Ectodermal cell (in vitro differentiated cells): Measurements from ENCODE around the gene ADSL.

Source experiments
- H3K27ac ChIP-seq: 2 replicates; pipeline ENCODE4 v1.7.0; 2013; ENCODE audit warnings: mild to moderate bottlenecking, low read depth, low read length; ENCODE audit not compliant: insufficient read depth, poor library complexity, severe bottlenecking
- H3K27me3 ChIP-seq: 2 replicates; pipeline ENCODE4 v1.7.0; 2013; ENCODE audit warnings: mild to moderate bottlenecking, low read length; ENCODE audit not compliant: insufficient read depth, control insufficient read depth, poor library complexity, severe bottlenecking
- H3K36me3 ChIP-seq: one replicate; pipeline ENCODE4 v1.7.0; 2013; ENCODE audit warnings: low read length; ENCODE audit not compliant: control insufficient read depth, insufficient read depth
- H3K4me1 ChIP-seq: one replicate; pipeline ENCODE4 v1.7.0; 2013; ENCODE audit warnings: low read length; ENCODE audit not compliant: control insufficient read depth, insufficient read depth
- H3K4me3 ChIP-seq: 2 replicates; pipeline ENCODE4 v1.7.0; 2013; ENCODE audit warnings: low read depth, low read length, control low read depth; ENCODE audit not compliant: insufficient read depth
- H3K9me3 ChIP-seq: 2 replicates; pipeline ENCODE4 v1.7.0; 2013; ENCODE audit warnings: mild to moderate bottlenecking, low read length, moderate library complexity; ENCODE audit not compliant: control insufficient read depth
- WGBS, 2 experiments: methylation state at CpG; one replicate each; pipeline ENCODE4 v1.1.7; 2013; ENCODE audit warnings: missing lambda C conversion rate in 2 of 2; 5-methylcytosine and 5-hydroxymethylcytosine counted together

The ADSL gene

DNA sequence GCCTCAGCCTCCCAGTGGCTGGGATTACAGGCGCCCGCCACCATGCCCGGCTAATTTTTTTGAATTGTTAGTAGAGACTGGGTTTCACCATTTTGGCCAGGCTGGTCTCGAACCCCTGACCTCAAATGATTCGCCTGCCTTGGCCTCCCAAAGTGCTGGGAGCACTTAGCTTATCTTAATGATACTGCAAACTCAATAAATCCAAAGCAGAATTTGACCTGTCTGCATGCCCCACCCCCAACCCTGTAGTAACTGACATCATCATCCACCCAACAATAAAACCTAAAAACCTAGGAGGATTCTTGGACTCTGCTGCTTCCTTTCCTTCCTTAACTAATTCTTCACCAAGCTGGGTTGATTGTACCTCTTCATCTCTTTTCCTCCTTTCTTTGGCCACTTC lies 6.3 kb upstream of the ADSL start:
- H3K4me1 ChIP-seq = no peaks in the 10 kb centered on the region
- no peaks in the 10 kb centered on the region for H3K27me3 ChIP-seq
- H3K36me3 ChIP-seq = no peaks in the 10 kb centered on the region
- H3K27ac ChIP-seq = no peak overlapping the region
- WGBS, 2 experiments = 92% methylated on average over 5 of the region's 5 CpGs
- no peaks in the 10 kb centered on the region for H3K9me3 ChIP-seq
- H3K4me3 ChIP-seq = no peak overlapping the region

DNA sequence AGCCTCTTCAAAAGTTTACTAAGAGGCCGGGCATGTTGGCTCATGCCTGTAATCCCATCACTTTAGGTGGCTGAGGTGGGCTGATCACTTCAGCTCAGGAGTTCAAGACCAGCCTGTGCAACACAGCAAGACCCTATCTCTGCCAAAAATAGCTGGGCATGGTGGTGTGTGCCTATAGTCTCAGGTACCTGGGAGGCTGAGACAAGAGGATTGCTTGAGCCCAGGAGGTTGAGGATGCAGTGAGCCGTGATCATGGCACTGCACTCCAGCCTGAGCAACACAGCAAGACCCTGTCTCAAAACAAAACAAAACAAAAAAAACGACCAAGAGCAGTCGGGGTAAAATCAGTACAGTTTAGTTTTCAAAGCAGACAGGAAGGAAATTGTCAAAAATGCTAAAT lies 4.7 kb upstream of the ADSL start:
- Histone ChIP-seq H3K36me3 (no peaks in the 10 kb centered on the region), H3K27me3 (no peaks in the 10 kb centered on the region), H3K9me3 (no peaks in the 10 kb centered on the region), H3K27ac (no peak overlapping the region), H3K4me3 (no peak overlapping the region), H3K4me1 (no peaks in the 10 kb centered on the region)
- WGBS, 2 experiments = 86 to 88% methylated on average over 4 of the region's 4 CpGs

DNA sequence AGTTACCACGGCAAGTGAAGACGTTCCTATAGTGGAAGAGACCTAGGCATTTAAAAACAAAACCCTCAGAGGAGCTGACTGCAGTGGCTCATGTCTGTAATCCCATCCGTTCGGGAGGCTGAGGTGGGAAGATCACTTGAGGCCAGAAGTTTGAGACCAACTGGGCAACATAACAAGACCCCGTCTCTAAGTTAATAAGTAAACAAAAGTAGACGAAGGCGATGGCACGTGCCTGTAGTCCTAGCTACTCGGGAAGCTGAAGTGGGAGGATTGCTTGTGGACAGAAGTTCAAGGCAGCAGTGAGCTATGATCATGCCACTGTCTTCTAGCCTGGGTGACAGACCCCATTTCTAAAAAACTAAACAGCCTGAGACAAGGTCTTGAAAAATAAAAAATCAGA lies 3.8 kb upstream of the ADSL start:
- Histone ChIP-seq H3K4me1 (no peaks in the 10 kb centered on the region), H3K27ac (no peak overlapping the region), H3K27me3 (no peaks in the 10 kb centered on the region), H3K36me3 (no peaks in the 10 kb centered on the region), H3K9me3 (no peaks in the 10 kb centered on the region), H3K4me3 (no peak overlapping the region)
- 83 to 89% methylated on average over 9 of the region's 9 CpGs for WGBS, 2 experiments

DNA sequence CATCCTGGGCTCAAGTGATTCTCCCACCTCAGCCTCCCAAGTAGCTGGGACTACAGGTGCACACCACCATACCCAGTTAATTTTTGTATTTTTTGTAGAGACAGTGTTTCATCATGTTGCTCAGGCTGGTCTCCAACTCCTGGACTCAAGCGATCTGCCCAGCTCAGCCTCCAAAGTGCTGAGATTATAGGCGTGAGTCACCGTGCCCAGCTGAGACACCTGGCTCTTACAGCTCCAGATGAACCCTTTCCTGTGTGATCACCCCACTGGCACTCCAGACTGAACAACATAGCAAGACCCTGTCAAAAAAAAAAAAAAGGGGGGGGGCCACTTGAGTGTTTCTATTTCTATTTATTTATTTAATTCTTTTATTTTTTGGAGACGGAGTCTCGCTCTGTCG lies 1.0 kb upstream of the ADSL start:
- H3K27ac ChIP-seq = no peak overlapping the region
- no peaks in the 10 kb centered on the region for H3K9me3 ChIP-seq
- H3K27me3 ChIP-seq = no peaks in the 10 kb centered on the region
- H3K36me3 ChIP-seq = peaks cover 7% of the 10 kb centered on the region
- H3K4me1 ChIP-seq = no peaks in the 10 kb centered on the region
- peak overlapping the region; percentile 98 for H3K4me3 ChIP-seq
- WGBS, 2 experiments = 94% methylated on average over 6 of the region's 6 CpGs

DNA sequence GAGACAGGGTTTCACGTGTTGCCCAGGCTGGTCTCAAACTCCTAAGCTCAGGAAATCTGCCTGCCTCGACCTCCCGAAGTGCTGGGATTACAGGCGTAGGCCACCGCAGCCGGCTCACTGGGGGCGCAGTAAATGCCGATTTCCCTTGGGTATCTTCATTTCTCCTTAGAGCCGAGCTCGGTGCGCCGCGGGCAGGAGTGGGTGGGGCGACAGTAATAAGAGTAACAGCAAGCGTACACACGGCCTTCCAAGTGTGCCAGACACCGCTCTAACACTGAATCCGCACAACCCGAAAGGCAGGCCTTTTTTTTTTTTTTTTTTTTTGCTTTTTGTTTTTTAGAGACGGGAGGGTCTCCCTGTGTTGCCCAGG lies 500 bp upstream of the ADSL start:
- H3K27me3 ChIP-seq = no peaks in the 10 kb centered on the region
- H3K4me3 ChIP-seq = peak overlapping the region; percentile 98
- H3K27ac ChIP-seq = peak overlapping the region; percentile 87
- peaks cover 12% of the 10 kb centered on the region for H3K36me3 ChIP-seq
- no peaks in the 10 kb centered on the region for H3K4me1 ChIP-seq
- 2 to 4% methylated on average over 20 of the region's 20 CpGs for WGBS, 2 experiments
- no peaks in the 10 kb centered on the region for H3K9me3 ChIP-seq

DNA sequence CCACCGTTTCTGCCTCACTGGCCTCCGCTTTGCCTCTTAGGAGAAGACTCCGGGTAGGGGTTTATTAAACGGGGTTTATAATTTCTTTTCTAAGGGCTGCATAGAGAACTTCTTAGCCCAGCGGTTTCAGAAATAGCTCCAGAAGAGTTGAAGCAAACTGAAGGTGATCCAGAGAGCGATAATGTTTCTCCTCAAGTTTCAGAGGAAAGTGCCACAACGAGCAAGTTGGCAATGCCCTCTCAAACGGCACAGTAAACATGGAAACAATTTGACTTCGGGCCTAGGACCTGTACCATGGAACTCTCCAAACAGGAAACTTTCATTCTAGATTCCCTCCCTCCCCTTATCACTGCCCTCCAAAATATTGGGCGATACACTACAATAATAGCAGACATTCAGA lies 1.0 kb downstream of the ADSL start:
- H3K4me1 ChIP-seq = no peaks in the 10 kb centered on the region
- H3K9me3 ChIP-seq = no peaks in the 10 kb centered on the region
- H3K36me3 ChIP-seq = peaks cover 20% of the 10 kb centered on the region
- peak overlapping the region; percentile 98 for H3K4me3 ChIP-seq
- WGBS, 2 experiments = 30 to 33% methylated on average over 10 of the region's 10 CpGs
- no peaks in the 10 kb centered on the region for H3K27me3 ChIP-seq
- H3K27ac ChIP-seq = peak overlapping the region; percentile 87

DNA sequence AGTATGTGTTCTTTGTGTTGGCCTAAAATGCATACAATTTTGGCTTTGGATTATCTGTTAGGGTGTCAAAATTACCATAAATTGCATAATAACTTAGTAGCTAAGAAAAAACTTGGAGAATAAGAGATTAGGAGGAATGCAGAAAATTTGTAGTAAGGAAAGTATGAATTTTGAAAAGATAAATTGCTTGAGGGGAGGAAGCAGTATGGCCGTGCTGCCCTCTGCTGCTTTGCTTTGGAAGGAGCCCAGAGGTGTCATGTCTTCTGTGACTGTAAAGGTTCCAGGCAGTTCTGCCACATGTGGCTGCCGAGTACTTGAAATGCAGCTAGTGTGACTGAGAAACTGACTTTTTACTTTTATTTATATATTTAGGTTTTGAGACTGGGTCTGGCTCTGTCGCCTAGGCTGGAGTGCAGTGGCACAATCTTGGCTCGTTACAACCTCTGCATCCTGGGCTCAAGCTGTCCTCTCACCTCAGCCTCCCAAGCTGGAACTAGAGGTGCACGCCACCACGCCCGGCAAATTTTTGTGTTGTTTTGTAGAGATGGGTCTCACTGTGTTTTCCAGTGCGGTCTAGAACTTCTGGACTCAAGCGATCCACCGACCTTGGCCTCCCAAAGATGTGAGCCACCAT lies 1.8 kb downstream of the ADSL start:
- Histone ChIP-seq H3K27me3 (no peaks in the 10 kb centered on the region), H3K4me1 (no peaks in the 10 kb centered on the region), H3K9me3 (no peaks in the 10 kb centered on the region), H3K36me3 (peaks cover 28% of the 10 kb centered on the region), H3K4me3 (peak overlapping the region; percentile 98), H3K27ac (no peak overlapping the region)
- WGBS, 2 experiments = 78 to 83% methylated on average over 10 of the region's 10 CpGs

DNA sequence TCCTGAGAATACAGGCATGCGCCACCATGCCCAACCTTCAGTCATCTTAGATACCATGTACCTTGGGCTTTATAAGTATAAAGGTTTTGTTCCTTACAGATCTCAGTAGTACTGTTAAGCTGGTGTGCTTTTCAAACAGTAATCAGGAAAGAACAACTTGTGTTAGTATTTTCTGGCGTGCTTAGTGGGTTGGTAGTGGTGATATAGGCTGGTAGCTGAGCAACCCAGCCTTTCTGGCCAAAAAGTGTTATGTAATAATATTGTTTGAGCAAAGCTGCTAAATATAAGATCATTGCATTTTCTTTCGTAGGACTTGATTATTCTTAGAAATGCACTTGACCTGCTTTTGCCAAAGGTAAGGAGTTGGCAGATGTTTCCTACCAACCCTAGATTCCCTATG lies 6.5 kb downstream of the ADSL start:
- H3K4me3 ChIP-seq = no peak overlapping the region
- no peaks in the 10 kb centered on the region for H3K4me1 ChIP-seq
- no peaks in the 10 kb centered on the region for H3K9me3 ChIP-seq
- no peak overlapping the region for H3K27ac ChIP-seq
- no peaks in the 10 kb centered on the region for H3K27me3 ChIP-seq
- WGBS, 2 experiments = 93 to 100% methylated on average over 2 to 3 of the region's 3 CpGs
- H3K36me3 ChIP-seq = peaks cover 29% of the 10 kb centered on the region

DNA sequence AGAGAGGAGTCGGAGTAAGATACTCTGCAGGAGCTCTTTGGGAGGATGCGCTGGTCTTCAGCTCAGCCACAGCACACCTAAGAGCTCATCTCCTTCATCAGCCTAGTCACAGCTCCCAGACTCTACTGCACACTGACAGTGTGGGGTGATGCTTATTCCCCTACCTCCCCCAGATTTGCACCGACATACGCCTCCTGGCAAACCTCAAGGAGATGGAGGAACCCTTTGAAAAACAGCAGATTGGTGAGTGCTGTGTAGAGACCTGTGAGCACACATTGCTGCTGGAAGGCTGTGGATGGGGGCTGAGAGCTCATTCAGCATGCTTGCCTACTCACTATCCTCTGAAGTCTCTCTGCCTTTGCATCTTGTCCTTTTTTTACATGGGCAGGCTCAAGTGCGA lies 14.8 kb downstream of the ADSL start:
- no peaks in the 10 kb centered on the region for H3K4me1 ChIP-seq
- WGBS, 2 experiments = 94 to 96% methylated on average over 5 of the region's 5 CpGs
- peaks cover 64% of the 10 kb centered on the region for H3K36me3 ChIP-seq
- no peak overlapping the region for H3K27ac ChIP-seq
- no peaks in the 10 kb centered on the region for H3K9me3 ChIP-seq
- H3K4me3 ChIP-seq = no peak overlapping the region
- no peaks in the 10 kb centered on the region for H3K27me3 ChIP-seq

DNA sequence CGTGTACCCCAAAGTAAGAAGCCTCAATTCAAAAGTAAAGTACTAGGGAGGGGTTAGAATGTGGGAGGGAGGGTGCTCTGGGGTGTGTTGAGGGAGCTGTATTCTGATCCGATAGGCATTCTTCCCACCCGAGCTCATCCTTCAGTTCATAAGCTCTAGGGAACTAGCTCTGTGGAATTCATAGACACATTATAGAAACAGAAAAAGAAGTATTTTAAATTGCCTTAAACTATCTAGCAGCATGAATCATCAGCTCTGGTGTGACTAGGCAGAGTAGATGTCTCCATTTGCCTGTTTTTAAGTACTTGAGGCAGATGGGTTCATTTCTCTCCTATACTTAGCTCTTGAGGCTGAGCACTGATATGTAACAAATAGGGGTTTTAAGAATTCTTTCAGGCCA lies 16.8 kb downstream of the ADSL start:
- Histone ChIP-seq H3K4me3 (no peak overlapping the region), H3K27me3 (no peaks in the 10 kb centered on the region), H3K9me3 (no peaks in the 10 kb centered on the region), H3K27ac (no peak overlapping the region), H3K36me3 (peaks cover 80% of the 10 kb centered on the region), H3K4me1 (no peaks in the 10 kb centered on the region)
- 96 to 98% methylated on average over 3 of the region's 3 CpGs for WGBS, 2 experiments

DNA sequence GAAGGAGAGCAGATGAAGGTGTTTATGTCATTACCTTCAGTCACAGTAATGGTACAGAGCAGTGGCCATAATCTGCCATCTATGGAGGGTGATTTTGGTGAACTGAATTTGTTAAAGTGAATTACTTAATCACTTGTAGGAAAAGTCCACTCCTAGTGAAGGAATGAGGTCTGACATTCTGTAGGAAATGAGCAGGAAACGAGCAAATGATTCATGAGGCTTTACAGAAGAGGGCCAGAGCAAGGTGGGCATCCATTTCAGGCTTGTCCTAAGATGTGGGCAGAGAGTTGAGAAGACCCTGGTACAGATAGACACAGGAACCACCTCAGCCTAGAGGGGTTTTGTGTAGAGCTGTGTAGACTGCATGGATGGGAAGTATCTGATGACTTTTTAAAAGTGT lies 18.1 kb downstream of the ADSL start:
- Histone ChIP-seq H3K36me3 (peaks cover 76% of the 10 kb centered on the region), H3K27me3 (no peaks in the 10 kb centered on the region)
- WGBS, 2 experiments = 93 to 100% methylated on average over 1 of the region's 1 CpG

More for the DNA sequence above, 18.1 kb downstream of the ADSL start:
- Histone ChIP-seq H3K9me3 (no peaks in the 10 kb centered on the region), H3K4me1 (no peaks in the 10 kb centered on the region), H3K27ac (no peak overlapping the region), H3K4me3 (no peak overlapping the region)
